GM21515 (cell line): ENCODE results near the gene TOB1.

Source experiments
- ATAC-seq: cut with Tn5 transposase; IDR thresholded peaks from one replicate; pipeline ENCODE4 v1.9.1; 2021; ENCODE audit not compliant: unreplicated experiment

The TOB1 gene

DNA sequence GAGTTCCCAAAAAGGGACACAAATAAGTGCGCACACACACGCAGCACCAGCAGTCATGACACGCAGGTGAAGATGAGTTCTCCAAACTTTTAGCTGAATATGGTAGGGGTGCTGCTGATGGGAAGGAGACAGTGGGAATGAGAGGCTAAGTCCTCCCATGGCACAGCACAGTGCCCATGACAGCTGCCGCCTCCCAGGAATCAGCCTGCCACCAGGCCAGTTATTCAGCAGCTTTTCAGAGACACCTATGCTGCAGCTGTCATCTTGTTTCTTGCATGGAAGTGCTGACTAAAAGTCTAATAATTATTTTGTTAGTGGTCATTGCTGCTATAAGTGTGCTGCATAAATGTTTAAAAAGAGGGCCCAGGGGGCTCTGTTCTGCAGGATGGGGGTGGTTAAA is 18.6 kb downstream of the TOB1 start:
- ATAC-seq = no peak

GRCh38 chr17:50845240-50846147 is 20.7 kb downstream of the TOB1 start:
- ATAC-seq = no peak

- no peak for ATAC-seq
Measured at GRCh38 chr17:50844117-50844700, 21.9 kb downstream of the TOB1 start.

GRCh38 chr17:50843150-50843905 is 22.8 kb downstream of the TOB1 start:
- no peak for ATAC-seq

GRCh38 chr17:50842506-50843149 is 23.5 kb downstream of the TOB1 start:
- ATAC-seq = no peak

- no peak for ATAC-seq
Measured at GRCh38 chr17:50841949-50842354, 24.2 kb downstream of the TOB1 start.

GRCh38 chr17:50841277-50841948 is 24.7 kb downstream of the TOB1 start:
- no peak for ATAC-seq

DNA sequence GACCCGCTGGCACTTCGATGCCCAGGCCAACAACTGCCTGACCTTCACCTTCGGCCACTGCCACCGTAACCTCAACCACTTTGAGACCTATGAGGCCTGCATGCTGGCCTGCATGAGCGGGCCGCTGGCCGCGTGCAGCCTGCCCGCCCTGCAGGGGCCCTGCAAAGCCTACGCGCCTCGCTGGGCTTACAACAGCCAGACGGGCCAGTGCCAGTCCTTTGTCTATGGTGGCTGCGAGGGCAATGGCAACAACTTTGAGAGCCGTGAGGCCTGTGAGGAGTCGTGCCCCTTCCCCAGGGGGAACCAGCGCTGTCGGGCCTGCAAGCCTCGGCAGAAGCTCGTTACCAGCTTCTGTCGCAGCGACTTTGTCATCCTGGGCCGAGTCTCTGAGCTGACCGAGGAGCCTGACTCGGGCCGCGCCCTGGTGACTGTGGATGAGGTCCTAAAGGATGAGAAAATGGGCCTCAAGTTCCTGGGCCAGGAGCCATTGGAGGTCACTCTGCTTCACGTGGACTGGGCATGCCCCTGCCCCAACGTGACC is 25.8 kb downstream of the TOB1 start:
- ATAC-seq = no peak

DNA sequence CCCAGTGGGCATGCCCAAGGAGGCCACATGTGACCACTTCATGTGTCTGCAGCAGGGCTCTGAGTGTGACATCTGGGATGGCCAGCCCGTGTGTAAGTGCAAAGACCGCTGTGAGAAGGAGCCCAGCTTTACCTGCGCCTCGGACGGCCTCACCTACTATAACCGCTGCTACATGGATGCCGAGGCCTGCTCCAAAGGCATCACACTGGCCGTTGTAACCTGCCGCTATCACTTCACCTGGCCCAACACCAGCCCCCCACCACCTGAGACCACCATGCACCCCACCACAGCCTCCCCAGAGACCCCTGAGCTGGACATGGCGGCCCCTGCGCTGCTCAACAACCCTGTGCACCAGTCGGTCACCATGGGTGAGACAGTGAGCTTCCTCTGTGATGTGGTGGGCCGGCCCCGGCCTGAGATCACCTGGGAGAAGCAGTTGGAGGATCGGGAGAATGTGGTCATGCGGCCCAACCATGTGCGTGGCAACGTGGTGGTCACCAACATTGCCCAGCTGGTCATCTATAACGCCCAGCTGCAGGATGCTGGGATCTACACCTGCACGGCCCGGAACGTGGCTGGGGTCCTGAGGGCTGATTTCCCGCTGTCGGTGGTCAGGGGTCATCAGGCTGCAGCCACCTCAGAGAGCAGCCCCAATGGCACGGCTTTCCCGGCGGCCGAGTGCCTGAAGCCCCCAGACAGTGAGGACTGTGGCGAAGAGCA is 26.4 kb downstream of the TOB1 start:
- no peak for ATAC-seq

DNA sequence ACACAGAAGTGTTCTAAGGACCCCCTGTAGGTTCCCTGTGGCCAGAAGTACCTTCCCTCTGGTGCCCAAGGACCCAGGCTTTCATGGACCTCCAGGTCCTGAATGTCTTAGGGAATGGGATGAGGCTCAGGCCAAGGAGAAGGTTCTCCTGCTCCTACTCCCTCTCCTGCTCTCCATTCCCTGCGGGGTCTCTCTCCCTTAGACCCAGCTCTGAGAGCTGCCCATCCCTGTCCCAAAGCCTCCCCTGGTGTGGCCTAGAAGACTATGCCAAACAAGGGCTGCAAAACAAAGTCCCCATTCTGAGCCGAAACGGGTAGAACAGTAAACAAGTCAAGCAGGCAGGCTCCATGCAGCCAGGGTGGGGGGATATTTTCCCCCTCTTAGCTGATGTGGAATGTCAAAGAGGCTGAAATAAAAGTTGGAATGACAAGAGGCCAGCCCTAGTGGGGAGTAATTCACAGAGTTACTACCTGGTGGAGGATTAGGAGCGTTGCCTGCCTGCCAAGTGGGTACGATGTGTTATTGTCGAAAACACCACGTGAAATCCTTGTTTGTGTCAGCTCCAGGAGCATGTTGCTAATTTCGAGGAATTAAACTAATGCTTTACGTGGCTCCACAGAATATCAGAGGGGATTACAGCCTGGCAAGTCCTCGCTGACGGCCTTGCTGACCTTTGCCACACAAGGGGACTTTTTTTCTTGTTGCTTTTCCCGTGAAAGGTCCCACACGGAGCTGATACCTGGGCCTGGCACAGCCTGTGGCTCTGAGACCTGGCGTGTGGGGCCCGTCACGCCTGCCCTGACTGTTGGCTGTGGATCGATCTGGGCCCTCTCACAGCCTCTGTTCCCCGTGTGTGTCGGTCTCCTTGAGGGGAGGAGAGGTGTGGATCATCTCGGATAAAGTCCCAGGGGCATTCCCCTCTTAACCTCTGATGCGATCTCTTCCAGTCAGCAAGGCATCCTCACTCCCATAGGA is 27.9 kb downstream of the TOB1 start:
- ATAC-seq = no peak

DNA sequence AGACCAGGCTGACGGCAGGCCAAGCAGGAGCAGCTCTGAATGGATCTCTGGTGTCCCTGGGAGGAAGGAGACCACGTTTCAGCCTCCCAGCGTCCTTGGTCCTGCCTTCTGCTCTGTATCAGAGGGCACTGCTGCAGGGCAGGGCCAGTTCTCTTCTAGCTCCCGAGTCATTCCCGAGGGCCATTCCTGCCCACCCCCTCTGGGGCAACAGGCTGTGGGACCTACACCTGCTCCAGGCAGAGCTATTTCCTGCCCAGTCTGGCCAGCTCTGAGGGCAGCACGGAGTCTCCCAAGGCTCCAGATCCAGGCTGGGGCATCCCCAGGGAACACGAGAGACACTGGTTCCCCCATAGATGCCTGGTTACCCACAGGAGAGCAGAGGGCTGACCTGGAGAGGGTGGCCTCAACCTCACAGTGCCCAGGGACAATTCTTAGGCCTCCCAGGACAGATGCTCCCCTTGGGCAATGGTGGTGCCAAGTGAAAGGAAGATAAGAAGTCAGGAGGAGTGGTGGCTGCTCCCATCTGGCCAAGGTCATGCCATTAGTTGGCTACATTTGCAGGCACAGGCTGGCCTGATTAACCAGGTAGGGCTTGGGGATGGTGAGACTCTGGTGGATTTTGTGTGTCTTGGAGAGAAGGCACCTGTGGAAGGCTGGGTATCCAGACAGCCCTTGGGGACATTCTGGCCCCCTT is 28.7 kb downstream of the TOB1 start:
- ATAC-seq = no peak

- ATAC-seq = no peak
Measured at GRCh38 chr17:50836826-50837225, 29.3 kb downstream of the TOB1 start.

GRCh38 chr17:50835301-50836234 is 30.6 kb downstream of the TOB1 start, which contains the start of gene WFIKKN2:
WFIKKN2 (plus strand) TSS chr17:50835586; CDS start chr17:50835938, 352 bp downstream.
- ATAC-seq = no peak

- no peak for ATAC-seq
Measured at GRCh38 chr17:50834429-50835300, 31.5 kb downstream of the TOB1 start.

- ATAC-seq = no peak
Measured at GRCh38 chr17:50833510-50834428, 32.4 kb downstream of the TOB1 start.
